CD4-positive, alpha-beta T cell treated with Interleukin-15 for 1 hour (primary cell): ENCODE data around the gene CISTR.
"Not testable (repeated sequence)": the region's sequence is repeated elsewhere in the genome, so short reads cannot be mapped to it uniquely, and the experiment has no call there.

Experiments
- DNase-seq: peaks from one replicate; pipeline ENCODE4 v3.0.0-alpha.2; 2020

The CISTR gene

GRCh38 chr12:53751336-53752191 is at the start of gene CISTR:
CISTR (minus strand) TSS chr12:53751979.
- DNase-seq, result peak; percentile 31

- DNase-seq, result no peak
Measured at GRCh38 chr12:53798575-53798974, 46.8 kb upstream of the CISTR start.

- no peak for DNase-seq
Measured at GRCh38 chr12:53795927-53796326, 44.1 kb upstream of the CISTR start.

GRCh38 chr12:53793221-53793620 is 41.4 kb upstream of the CISTR start:
- DNase-seq, result no peak

- DNase-seq, result no peak
Measured at GRCh38 chr12:53791735-53792326, 40.1 kb upstream of the CISTR start.

GRCh38 chr12:53789570-53789969 is 37.8 kb upstream of the CISTR start:
- DNase-seq, result no peak

GRCh38 chr12:53788892-53789291 is 37.1 kb upstream of the CISTR start:
- no peak for DNase-seq

- DNase-seq, result no peak
Measured at GRCh38 chr12:53786411-53786810, 34.6 kb upstream of the CISTR start.

- no peak for DNase-seq
Measured at GRCh38 chr12:53785161-53785560, 33.4 kb upstream of the CISTR start.

GRCh38 chr12:53782093-53782703 is 30.4 kb upstream of the CISTR start:
- no peak for DNase-seq

- DNase-seq, result no peak
Measured at GRCh38 chr12:53781228-53781801, 29.5 kb upstream of the CISTR start.

GRCh38 chr12:53780323-53780722 is 28.5 kb upstream of the CISTR start:
- no peak for DNase-seq

GRCh38 chr12:53779679-53780078 is 27.9 kb upstream of the CISTR start:
- not testable (repeated sequence) for DNase-seq

GRCh38 chr12:53777936-53778644 is 26.3 kb upstream of the CISTR start:
- DNase-seq, result no peak

- DNase-seq, result no peak
Measured at GRCh38 chr12:53777412-53777811, 25.6 kb upstream of the CISTR start.

GRCh38 chr12:53776872-53777271 is 25.1 kb upstream of the CISTR start:
- DNase-seq, result no peak

- DNase-seq, result no peak
Measured at GRCh38 chr12:53775478-53776145, 23.8 kb upstream of the CISTR start.

- DNase-seq, result no peak
Measured at GRCh38 chr12:53770281-53770680, 18.5 kb upstream of the CISTR start.

GRCh38 chr12:53768976-53769375 is 17.2 kb upstream of the CISTR start:
- no peak for DNase-seq

- no peak for DNase-seq
Measured at GRCh38 chr12:53766881-53767280, 15.1 kb upstream of the CISTR start.

GRCh38 chr12:53765891-53766290 is 14.1 kb upstream of the CISTR start:
- DNase-seq, result no peak

- DNase-seq, result no peak
Measured at GRCh38 chr12:53764615-53765014, 12.8 kb upstream of the CISTR start.
